ENCODE measurements around the gene DFFB. TPM values are rescaled to one million over a fixed set of nuclear protein-coding genes. Genes with fewer than 3 reads are reported as not detected.

DFFB gene
- total RNA-seq, 1 experiment from 2014 or later = 9.0 TPM

DNA sequence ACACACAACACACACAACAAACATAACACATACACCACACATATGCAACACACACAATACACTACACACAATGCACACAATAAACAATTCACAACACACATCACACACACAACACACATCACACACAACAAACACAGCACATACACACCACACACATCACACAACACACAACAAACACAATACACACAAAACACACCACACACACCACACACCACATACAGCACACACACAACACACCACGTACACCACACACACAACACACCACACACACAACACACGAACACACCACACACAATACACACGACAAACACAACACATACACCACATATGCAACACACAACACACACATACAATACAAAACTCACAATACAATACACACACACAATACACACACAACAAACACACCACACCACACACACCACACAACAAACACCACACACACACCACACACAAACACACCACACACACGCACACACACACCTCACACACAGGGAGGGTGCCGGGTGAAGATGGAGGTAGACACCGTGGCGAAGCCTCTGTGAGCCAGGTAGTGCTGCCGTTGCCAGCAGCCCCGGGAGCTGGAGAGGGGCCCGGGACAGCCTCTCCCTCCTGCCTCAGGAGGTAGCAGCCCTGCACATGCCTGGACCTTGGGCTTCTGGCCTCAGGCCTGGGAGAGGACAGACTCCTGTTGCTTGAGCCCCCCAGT, 73.2 kb downstream of the DFFB start:
- POLR2A ChIA-PET = no interaction called here
- no peak overlapping the region for H3K27ac ChIP-seq (ENCODE audit: low read depth, low read length)
- no peaks in the 10 kb centered on the region for H3K9me2 ChIP-seq (ENCODE audit: insufficient read depth)
- H3K4me2 ChIP-seq (ENCODE audit: low read length) = no peak overlapping the region
- H3K36me3 ChIP-seq (ENCODE audit: control insufficient read depth in 1 of 2, insufficient read depth in 2 of 2, low read length in 2 of 2) = no peaks in the 10 kb centered on the region
- no peaks in the 10 kb centered on the region for H3K79me2 ChIP-seq (ENCODE audit: insufficient read depth, low read length)
- RAD21 ChIA-PET (ENCODE audit: low non-redundant PET in 1 of 2, low total read pairs in 2 of 2, uncharacterized antibody in 2 of 2, unreplicated experiment in 2 of 2) = no interaction called here
- no peaks in the 10 kb centered on the region for H3K4me1 ChIP-seq (ENCODE audit: control insufficient read depth in 1 of 2, insufficient read depth in 2 of 2, low read length in 2 of 2)
- CTCF ChIA-PET = no interaction called here
- H3K9me3 ChIP-seq (ENCODE audit: control insufficient read depth in 1 of 2, insufficient read depth in 1 of 2, low read depth in 1 of 2, low read length in 2 of 2) = no peaks in the 10 kb centered on the region; a peak in 1 of 4 replicates
- H4K20me1 ChIP-seq (ENCODE audit: insufficient read depth) = no peaks in the 10 kb centered on the region
- intact Hi-C loops (cut with micrococcal nuclease) = no loop called here
- H3K27me3 ChIP-seq (ENCODE audit: insufficient read depth, low read length) = peaks cover 16% of the 10 kb centered on the region; the same call in 1 of the 2 replicates
- TF ChIP-seq EZH2phosphoT487 (IDR thresholded peaks at IDR 0.05; ENCODE audit: borderline replicate concordance) (no peak), FOSL1 (IDR thresholded peaks at IDR 0.05; ENCODE audit: low read depth) (no peak), CEBPB (IDR thresholded peaks at IDR 0.05; ENCODE audit: low read depth) (no peak), EGR1 (IDR thresholded peaks at IDR 0.05; ENCODE audit: low read depth) (no peak), SP1 (IDR thresholded peaks at IDR 0.05; ENCODE audit: low read depth) (no peak), TCF7L2 (IDR thresholded peaks at IDR 0.05; ENCODE audit: borderline replicate concordance, extremely low read depth, insufficient read depth, insufficient read length) (no peak), JUND (IDR thresholded peaks at IDR 0.05) (no peak), SRF (IDR thresholded peaks at IDR 0.05; ENCODE audit: low read depth) (no peak), YY1 (IDR thresholded peaks at IDR 0.05; ENCODE audit: extremely low read depth, insufficient replicate concordance, low read depth, low read length) (no peak)
- TF ChIP-seq, protein P1, sequence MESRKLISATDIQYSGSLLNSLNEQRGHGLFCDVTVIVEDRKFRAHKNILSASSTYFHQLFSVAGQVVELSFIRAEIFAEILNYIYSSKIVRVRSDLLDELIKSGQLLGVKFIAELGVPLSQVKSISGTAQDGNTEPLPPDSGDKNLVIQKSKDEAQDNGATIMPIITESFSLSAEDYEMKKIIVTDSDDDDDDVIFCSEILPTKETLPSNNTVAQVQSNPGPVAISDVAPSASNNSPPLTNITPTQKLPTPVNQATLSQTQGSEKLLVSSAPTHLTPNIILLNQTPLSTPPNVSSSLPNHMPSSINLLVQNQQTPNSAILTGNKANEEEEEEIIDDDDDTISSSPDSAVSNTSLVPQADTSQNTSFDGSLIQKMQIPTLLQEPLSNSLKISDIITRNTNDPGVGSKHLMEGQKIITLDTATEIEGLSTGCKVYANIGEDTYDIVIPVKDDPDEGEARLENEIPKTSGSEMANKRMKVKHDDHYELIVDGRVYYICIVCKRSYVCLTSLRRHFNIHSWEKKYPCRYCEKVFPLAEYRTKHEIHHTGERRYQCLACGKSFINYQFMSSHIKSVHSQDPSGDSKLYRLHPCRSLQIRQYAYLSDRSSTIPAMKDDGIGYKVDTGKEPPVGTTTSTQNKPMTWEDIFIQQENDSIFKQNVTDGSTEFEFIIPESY (IDR thresholded peaks at IDR 0.05; ENCODE audit: extremely low read depth, insufficient replicate concordance, low read length) = no peak
- H2AFZ ChIP-seq (ENCODE audit: low read depth, low read length, poor library complexity, severe bottlenecking) = no peak overlapping the region
- H3K9ac ChIP-seq (ENCODE audit: low read length) = no peak overlapping the region
- no peak for DNase-seq (ENCODE audit: low read depth, low spot score)
- BruUV-seq (replicated peaks) = no TSS peak
- ATAC-seq = no peak
- no peak overlapping the region for H3K4me3 ChIP-seq (replicated peaks in 1 of 2; ENCODE audit: low read depth in 1 of 2, low read length in 2 of 2)
